ENCODE data around the gene SSTR3.

Gene SSTR3

DNA sequence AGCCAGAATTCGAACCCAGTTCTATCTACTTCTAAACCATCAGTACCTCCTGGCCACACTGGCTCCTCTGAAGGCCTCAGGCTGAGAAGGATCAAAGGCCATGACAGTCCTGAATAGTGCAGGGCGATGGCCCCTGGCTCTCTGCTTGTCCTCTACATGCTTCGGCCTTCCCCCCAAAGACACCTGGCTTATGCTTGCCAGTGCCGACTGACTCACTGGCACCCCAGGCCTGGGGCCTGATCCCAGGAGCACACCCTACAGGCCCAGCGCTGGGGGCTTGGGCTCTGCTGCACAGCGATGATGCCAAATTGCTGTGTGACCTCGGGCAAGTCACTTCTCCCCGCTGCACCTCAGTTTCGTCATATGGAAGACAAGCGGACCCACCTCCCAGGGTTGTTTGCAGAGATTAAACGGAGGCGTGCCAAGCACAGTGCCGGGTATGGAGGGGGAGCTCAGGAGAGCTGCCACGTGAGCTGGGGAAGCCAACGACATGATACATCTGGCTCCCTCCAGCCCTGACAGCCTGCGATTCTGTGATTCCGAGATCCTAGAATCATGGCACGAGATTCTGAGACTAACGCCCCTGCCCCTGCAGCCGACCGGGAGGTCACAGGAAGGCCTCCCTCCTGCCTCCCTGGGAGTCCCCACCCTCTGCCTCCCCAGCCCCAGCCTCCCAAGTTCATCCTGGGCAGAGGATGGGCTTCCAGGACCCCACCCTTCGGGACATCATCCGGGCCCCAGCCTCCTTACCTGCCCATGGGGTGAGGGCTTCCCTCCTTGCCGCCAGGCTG, 1.0 kb downstream of the SSTR3 start:
- Mint-ChIP-seq H3K4me1 (peaks cover 67% of the 10 kb centered on the region), H3K4me3 (peak overlapping the region in 2 of 3 experiments; percentile 16 to 53), H3K27ac (peak overlapping the region; percentile 13 to 77 (median 72)), H3K36me3 (ENCODE audit: low read depth) (no peaks in the 10 kb centered on the region), H3K27me3 (ENCODE audit: low read depth) (peaks cover 13% of the 10 kb centered on the region), H3K9me3 (no peaks in the 10 kb centered on the region)
- TF ChIP-seq, protein P1, sequence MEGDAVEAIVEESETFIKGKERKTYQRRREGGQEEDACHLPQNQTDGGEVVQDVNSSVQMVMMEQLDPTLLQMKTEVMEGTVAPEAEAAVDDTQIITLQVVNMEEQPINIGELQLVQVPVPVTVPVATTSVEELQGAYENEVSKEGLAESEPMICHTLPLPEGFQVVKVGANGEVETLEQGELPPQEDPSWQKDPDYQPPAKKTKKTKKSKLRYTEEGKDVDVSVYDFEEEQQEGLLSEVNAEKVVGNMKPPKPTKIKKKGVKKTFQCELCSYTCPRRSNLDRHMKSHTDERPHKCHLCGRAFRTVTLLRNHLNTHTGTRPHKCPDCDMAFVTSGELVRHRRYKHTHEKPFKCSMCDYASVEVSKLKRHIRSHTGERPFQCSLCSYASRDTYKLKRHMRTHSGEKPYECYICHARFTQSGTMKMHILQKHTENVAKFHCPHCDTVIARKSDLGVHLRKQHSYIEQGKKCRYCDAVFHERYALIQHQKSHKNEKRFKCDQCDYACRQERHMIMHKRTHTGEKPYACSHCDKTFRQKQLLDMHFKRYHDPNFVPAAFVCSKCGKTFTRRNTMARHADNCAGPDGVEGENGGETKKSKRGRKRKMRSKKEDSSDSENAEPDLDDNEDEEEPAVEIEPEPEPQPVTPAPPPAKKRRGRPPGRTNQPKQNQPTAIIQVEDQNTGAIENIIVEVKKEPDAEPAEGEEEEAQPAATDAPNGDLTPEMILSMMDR (IDR thresholded peaks at IDR 0.05; ENCODE audit: unreplicated experiment in 3 of 3), result no peak

DNA sequence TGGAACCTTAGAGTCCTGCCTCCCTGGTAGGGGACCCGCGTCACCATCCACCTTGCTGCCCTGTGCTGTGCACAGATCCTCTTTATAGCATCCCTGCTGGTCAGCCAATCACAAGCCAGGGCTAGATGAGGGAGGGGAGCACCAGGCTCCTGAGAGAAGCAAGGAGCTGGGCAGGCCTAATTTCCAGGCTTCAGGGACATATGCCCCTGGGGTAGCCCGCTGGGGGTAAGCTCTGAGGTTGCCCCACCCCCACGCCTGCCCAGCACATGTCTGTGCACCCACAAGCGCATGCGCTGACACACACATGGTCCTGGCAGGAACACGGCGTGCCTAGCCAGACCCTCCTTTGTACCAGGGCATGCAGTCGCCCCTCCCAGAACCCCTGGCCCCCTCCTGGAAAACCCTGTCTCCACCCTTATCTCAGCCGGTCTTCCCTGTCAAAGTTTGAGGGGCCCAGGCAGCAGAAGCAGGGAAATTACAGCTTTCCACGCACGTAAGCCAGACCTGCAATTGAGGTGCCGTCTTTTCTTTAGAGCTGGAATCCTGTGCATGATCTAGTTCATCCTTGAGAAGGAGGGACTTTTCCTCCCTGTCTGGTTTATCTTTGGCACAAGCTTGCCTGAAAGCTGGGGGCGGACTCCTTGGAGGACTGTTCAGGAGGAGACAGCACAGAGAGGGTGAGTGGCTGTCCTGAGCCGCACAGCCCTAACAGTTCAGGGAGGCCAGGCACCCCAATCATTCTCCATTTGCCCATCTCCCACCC, 2.1 kb downstream of the SSTR3 start:
- Mint-ChIP-seq H3K4me1 (peaks cover 62% of the 10 kb centered on the region), H3K27me3 (ENCODE audit: low read depth) (peaks cover 9% of the 10 kb centered on the region), H3K9me3 (no peaks in the 10 kb centered on the region), H3K27ac (peak overlapping the region; percentile 11 to 77 (median 70)), H3K36me3 (ENCODE audit: low read depth) (no peaks in the 10 kb centered on the region), H3K4me3 (peak overlapping the region; percentile 31 to 51 (median 42))
- TF ChIP-seq, protein P1 (IDR thresholded peaks at IDR 0.05; ENCODE audit: unreplicated experiment in 3 of 3), result no peak

DNA sequence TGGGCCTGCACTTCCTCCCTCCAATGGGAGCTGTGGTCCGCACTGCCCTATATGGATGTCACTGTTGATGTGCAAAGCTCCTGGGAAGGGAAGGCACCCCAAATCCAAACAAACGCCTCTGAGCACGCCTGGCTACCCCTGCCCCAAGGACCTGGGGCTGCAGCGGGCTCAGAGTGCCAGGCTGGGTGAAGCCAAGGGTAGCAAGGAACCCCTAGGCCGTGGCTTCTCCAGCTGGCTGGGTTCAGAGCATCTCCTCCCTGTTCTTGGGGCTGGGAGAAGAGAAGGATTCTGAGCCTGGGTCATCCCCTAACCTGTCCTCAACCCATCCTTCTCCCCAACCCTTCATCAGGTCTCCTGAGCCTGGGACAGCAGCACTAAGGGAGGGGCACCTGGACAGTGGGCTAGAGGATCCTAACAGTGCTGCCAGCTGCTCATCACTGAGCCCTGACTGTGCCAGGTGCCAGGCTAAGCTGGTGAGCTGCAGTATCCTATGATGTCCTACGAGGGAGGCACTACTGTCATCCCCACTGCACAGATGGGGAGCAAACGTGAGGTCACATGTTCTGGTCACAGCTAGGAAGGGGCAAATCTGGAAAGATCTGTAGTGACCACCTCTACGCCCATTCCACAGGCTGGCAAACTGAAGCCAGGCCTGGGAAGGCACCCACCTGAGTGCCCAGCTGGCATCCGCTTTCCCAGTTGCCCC, 3.0 kb downstream of the SSTR3 start:
- peaks cover 4% of the 10 kb centered on the region for H3K27me3 Mint-ChIP-seq (ENCODE audit: low read depth)
- TF ChIP-seq, protein P1 (IDR thresholded peaks at IDR 0.05; ENCODE audit: unreplicated experiment in 3 of 3), result no peak
- no peak overlapping the region for H3K4me3 Mint-ChIP-seq
- H3K9me3 Mint-ChIP-seq, result no peaks in the 10 kb centered on the region
- peak overlapping the region; percentile 56 to 71 (median 70) for H3K27ac Mint-ChIP-seq
- H3K4me1 Mint-ChIP-seq, result peaks cover 53% of the 10 kb centered on the region
- no peaks in the 10 kb centered on the region for H3K36me3 Mint-ChIP-seq (ENCODE audit: low read depth)

DNA sequence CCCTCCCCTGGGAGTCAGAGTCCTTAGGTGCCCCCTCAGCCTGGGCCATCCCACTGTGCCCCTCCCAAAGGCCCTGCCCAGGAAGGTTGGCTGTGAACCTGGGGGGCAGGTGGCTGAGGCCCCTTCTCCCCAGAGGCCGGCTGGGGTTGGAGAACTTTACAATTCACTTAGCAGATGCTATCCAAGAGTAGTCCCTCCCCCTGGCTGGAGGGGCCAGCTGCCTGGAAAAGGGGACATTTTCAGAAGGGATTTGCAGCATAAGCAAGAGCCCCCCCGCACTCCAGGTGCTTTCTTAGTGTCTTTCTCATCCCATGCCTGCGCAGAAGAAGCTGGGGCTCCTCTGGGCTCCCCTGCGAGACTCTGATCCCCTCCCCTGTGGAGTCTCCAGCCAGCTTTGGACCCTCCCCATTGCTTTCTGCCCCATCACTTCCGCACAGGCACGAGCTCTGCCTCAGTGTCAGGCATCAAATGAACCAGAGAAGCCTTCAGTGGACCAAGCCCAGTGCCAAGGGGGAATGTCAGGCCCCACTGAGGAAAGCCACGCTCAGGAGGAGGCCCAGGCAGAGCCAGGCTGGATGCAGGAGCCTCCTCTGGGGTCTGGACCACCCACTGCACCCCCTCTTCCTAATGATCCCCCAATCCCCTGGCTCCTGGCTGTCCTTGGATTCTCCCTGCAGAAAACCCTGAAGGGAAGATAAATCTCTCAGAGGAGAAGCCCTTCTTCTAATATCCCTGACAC, 3.7 kb downstream of the SSTR3 start:
- no peaks in the 10 kb centered on the region for H3K36me3 Mint-ChIP-seq (ENCODE audit: low read depth)
- H3K4me3 Mint-ChIP-seq, result no peak overlapping the region
- TF ChIP-seq, protein P1 (IDR thresholded peaks at IDR 0.05; ENCODE audit: unreplicated experiment in 3 of 3), result no peak
- no peaks in the 10 kb centered on the region for H3K9me3 Mint-ChIP-seq
- H3K4me1 Mint-ChIP-seq, result peaks cover 46% of the 10 kb centered on the region
- H3K27me3 Mint-ChIP-seq (ENCODE audit: low read depth), result peaks cover 3% of the 10 kb centered on the region
- H3K27ac Mint-ChIP-seq, result peak overlapping the region; percentile 56 to 71 (median 70)

DNA sequence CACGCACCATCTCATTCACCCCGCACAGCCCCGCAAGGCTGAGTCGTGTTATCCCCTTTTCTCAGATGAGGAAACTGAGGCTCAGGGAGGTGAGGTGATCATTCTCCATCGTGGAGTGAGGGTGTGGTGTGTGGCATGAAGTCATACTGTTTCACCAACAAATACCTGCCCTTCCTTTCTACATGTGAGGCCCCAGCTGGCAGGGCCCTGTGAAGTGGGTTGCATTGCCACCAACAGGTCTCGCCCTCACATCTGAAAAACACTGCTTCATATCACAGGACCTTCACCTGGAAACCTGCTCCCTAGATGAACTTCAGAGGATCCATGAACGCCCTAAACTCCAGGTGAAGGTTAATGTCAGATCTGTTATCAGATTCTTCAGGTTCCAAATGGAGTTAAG, 4.3 kb downstream of the SSTR3 start:
- Mint-ChIP-seq H3K27me3 (ENCODE audit: low read depth) (peaks cover 3% of the 10 kb centered on the region), H3K4me1 (peaks cover 41% of the 10 kb centered on the region), H3K9me3 (no peaks in the 10 kb centered on the region), H3K27ac (no peak overlapping the region), H3K36me3 (ENCODE audit: low read depth) (no peaks in the 10 kb centered on the region), H3K4me3 (no peak overlapping the region)
- TF ChIP-seq, protein P1 (IDR thresholded peaks at IDR 0.05; ENCODE audit: unreplicated experiment in 3 of 3), result no peak

Data from nephron (organoid).